ENCODE results near the gene NPTX1. TPM values are rescaled to one million over a fixed set of nuclear protein-coding genes. Genes with fewer than 3 reads are reported as not detected.
A peak's percentile ranks its signal among the peaks of the same experiment; 100 is the strongest.

The NPTX1 gene
- total RNA-seq, 1 experiment from 2014 or later = 1.6 TPM

DNA sequence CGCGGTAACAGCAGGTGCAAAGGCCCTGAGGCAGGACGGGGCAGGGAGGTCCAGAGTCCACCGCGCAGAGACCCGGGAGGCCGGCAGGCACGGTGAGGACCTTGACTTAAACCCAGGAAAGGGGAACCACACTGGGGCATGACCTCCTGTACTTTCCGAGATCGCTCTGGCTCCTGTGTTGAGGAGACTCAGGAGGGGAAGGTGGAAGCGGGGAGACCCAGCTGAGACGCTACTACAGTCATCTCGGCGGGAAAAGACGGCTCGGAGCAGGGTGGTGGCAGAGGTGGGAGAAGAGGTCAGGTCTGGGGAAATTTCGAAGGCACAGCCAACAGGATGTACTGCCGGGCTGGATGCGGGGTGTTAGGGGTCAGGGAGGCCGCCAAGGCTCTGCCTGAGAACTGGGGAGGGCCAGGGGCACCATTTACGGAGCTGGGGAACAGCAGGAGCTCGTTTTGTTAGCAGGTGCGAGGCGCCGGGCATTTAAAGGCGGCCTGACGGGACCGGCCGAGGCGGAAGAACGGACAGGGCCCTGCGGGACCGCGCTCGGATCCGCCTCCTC is 22.3 kb downstream of the NPTX1 start:
- Histone ChIP-seq H3K36me3 (replicated peaks; ENCODE audit: control insufficient read depth, insufficient read depth, low read length) (no peaks in the 10 kb centered on the region), H3K27me3 (ENCODE audit: control insufficient read depth, insufficient read depth, low read length) (no peaks in the 10 kb centered on the region; the same call in 1 of the 2 replicates), H3K4me3 (ENCODE audit: insufficient read depth, low read depth, low read length) (peak overlapping the region; percentile 95)
- DNase-seq = no peak

DNA sequence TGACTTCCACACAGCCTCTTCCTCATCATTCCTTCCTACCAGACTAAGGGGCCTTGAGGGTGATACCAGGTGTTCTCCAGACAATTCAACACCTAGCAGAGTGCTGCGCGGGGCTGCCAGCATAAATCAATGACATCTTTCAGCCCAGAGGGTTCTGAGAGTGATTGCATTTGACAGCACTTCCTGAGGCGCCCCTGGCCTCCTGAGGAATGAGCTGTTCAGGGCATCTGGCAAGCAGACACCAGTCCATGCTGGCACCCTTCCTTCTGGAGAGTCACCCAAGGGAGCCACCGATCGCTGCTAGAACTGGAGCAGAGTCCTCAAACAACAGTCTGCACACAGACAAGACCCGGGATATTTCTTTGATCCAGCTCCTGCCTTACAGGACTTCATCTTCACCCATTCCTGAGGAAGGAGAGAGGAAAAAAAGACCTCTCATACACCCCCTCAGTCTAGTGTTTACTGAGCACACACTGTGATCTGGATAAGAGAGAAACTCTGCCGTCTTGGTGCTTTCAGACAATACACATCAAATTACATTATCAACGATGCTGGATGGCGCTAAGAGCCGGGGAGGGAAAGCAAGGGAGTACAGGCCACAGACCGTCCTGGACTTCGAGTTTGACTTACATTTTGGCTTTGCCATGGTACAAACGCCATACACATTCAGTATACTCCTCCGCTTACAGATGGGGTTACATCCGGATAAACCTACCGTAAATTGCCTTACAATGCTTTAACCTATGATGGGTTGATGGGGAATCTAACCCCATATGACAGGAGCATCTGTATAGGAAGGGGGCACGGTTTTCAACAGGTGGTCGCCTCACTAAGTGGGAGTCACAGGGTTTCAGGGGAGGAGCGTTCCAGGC is 23.0 kb downstream of the NPTX1 start:
- no peaks in the 10 kb centered on the region; the same call in 1 of the 2 replicates for H3K27me3 ChIP-seq (ENCODE audit: control insufficient read depth, insufficient read depth, low read length)
- 0 out of 2 replicates have a peak overlapping the region, but pooled peaks have one; percentile 95 for H3K4me3 ChIP-seq (ENCODE audit: insufficient read depth, low read depth, low read length)
- no peak for DNase-seq
- no peaks in the 10 kb centered on the region for H3K36me3 ChIP-seq (replicated peaks; ENCODE audit: control insufficient read depth, insufficient read depth, low read length)

DNA sequence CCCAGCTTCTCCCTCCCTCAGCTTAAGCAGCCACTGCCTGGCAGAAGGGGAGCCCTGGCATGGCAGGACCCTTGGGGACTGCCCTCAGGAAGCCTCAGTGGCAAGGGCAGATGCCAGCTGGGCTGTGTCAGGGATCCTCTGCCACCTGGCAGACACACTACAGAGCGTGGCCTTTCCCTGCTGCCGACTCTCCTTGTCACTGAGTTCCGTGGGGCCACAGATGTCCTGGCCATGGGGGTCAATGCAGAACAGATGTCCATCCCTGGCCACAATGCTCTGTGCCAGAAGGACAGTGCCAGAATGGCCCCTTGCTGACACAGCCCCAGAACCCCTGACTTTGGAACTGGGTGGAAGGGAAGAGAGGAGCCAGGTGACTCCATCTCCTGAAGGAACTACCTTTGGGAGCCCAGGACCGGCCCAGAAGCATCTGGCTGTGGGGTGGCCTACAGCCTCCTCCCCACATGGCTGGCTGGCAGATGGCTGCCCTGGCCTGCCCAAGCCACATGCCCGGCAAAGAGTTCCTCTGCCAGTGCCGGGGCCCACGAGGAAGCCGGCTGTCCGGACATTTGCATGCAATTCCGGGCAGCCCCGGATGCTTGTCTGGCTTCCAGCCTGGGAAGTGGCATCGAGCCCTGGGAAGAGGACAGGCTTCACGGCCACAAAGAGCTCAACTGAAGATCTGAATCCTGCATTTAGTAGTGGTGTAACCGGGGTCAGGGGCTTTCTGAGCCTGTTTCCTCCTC is 24.1 kb downstream of the NPTX1 start:
- no peak for DNase-seq
- H3K27me3 ChIP-seq (ENCODE audit: control insufficient read depth, insufficient read depth, low read length) = no peaks in the 10 kb centered on the region; the same call in 1 of the 2 replicates
- no peak overlapping the region for H3K4me3 ChIP-seq (ENCODE audit: insufficient read depth, low read depth, low read length)

DNA sequence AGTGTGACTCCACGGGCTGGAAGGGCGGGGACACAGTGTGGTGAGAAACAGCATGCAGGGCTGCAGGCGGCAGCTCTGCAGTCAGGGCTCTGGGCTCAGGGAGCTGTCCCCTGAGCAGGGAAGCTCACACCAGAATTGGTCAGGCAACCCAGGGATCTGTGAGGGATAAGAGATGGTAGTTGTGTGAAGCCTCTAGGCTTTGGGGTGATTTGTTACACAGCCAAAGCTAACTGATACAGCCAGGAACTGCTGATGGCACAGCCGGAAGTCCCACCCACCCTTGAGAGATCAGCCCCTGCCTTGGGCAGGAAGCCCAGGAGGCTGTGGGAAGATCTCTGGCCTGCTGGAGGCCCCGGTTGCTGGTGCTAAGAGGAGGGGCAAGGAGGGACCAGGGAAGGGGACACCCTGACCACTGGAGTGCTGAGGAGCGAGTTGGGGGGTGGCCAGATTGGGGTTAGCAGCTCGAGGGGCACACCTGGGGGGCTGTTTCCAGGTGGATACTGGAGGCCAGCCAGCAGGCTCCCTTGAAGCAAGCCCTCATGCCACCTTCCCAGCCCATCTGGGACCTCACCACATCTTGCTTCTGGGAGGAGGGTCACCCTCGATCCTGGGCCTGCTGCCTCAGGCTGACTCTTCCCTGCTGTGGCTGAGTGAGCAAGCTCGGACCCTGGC is 25.2 kb downstream of the NPTX1 start:
- Histone ChIP-seq H3K27me3 (ENCODE audit: control insufficient read depth, insufficient read depth, low read length) (no peaks in the 10 kb centered on the region), H3K36me3 (replicated peaks; ENCODE audit: control insufficient read depth, insufficient read depth, low read length) (no peaks in the 10 kb centered on the region), H3K4me3 (ENCODE audit: insufficient read depth, low read depth, low read length) (no peak overlapping the region)
- DNase-seq = no peak

More for the DNA sequence above, 24.1 kb downstream of the NPTX1 start:
- no peaks in the 10 kb centered on the region for H3K36me3 ChIP-seq (replicated peaks; ENCODE audit: control insufficient read depth, insufficient read depth, low read length)

DNA sequence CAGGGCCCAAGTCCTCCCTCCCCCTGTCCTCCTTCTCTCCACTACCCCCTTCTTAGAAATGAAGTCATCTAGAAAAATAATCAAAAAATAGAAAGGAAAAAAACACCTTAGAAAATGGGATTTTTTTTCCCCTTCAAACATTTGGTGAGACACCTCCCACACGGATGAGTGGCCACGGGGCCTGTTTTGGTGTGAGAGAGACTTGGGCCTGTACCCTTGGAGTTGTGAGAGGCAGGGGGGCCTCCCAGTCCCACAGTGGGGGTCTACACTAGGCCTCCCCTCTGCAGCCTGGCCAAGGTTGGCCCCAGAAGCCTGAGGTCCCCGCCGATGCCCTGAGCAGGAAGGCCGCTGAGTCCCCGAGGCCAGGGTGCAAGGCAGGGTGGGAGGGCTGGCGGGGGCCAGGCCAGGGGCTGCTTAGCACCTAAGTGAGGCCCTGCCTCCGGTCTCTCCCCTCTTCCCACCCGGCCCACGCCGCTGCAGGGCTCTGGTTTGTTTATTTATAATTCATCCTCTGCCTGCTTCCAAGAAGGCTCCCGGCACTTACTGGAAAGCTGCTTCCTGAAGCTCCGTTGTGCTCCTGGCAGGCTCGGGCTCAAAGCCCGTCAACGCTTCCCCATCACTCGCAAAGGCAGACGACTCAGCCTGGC is 26.4 kb downstream of the NPTX1 start:
- H3K36me3 ChIP-seq (replicated peaks; ENCODE audit: control insufficient read depth, insufficient read depth, low read length) = no peaks in the 10 kb centered on the region
- H3K4me3 ChIP-seq (ENCODE audit: insufficient read depth, low read depth, low read length) = no peak overlapping the region
- no peaks in the 10 kb centered on the region for H3K27me3 ChIP-seq (ENCODE audit: control insufficient read depth, insufficient read depth, low read length)
- DNase-seq = no peak

DNA sequence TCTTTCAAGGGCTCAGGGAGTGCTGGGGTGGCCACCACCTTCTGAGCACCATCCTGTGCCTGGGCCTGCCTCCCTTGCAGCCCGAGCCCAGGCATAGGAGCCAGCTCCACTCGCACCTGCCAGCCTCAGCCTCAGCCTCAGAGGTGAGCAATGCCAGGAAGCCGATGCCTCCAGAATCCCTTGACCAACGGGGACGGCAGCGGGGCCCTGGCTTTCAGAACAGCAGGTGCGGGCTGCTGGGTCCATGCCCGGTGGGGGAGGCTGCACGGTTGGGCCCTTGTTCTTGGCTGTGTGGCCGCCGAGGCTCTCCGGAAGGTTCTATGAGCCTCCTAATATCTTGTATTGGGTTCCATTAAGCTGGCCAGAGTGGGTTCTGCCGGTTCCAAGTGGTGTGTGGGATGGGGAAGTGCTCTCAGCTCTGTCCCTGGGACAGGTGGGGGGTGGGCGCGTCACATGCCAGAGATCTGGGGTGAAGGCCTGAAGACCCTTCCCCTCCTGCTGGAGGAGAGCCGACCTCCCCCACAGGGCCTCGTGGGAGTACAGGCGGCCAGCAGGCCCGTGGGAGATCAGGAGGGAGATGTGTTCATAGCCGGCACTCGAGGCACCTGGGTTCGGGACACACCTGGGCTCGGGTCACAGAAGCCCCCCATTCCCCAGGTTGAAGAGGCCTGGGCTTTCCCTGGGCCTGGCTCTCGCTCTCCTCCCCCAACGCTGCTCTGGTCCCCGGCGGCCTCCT is 27.0 kb downstream of the NPTX1 start:
- no peak for DNase-seq
- Histone ChIP-seq H3K36me3 (replicated peaks; ENCODE audit: control insufficient read depth, insufficient read depth, low read length) (no peaks in the 10 kb centered on the region), H3K27me3 (ENCODE audit: control insufficient read depth, insufficient read depth, low read length) (no peaks in the 10 kb centered on the region), H3K4me3 (ENCODE audit: insufficient read depth, low read depth, low read length) (no peak overlapping the region)

DNA sequence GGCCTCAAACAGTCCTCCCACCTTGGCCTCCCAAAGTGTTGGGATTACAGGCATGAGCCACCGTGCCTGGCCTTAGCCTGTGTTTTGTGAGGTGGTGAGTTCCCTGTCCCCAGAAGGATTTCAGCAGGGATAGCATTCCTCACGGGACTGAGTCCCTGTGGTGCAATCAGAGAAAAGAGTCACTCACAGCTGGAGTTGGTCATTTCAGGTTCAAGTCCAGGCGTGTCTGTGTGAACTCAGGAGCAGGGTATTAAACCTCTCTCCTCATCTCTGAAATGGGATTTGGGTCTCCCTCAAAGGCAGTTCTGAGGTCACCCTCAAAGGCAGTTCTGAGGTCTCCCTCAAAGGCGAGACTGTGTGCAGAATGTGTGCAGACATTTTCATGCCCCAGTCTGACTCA is 28.6 kb downstream of the NPTX1 start:
- peaks cover 3% of the 10 kb centered on the region; the same call in 1 of the 2 replicates for H3K27me3 ChIP-seq (ENCODE audit: control insufficient read depth, insufficient read depth, low read length)
- H3K36me3 ChIP-seq (replicated peaks; ENCODE audit: control insufficient read depth, insufficient read depth, low read length) = no peaks in the 10 kb centered on the region
- no peak for DNase-seq
- H3K4me3 ChIP-seq (ENCODE audit: insufficient read depth, low read depth, low read length) = no peak overlapping the region

DNA sequence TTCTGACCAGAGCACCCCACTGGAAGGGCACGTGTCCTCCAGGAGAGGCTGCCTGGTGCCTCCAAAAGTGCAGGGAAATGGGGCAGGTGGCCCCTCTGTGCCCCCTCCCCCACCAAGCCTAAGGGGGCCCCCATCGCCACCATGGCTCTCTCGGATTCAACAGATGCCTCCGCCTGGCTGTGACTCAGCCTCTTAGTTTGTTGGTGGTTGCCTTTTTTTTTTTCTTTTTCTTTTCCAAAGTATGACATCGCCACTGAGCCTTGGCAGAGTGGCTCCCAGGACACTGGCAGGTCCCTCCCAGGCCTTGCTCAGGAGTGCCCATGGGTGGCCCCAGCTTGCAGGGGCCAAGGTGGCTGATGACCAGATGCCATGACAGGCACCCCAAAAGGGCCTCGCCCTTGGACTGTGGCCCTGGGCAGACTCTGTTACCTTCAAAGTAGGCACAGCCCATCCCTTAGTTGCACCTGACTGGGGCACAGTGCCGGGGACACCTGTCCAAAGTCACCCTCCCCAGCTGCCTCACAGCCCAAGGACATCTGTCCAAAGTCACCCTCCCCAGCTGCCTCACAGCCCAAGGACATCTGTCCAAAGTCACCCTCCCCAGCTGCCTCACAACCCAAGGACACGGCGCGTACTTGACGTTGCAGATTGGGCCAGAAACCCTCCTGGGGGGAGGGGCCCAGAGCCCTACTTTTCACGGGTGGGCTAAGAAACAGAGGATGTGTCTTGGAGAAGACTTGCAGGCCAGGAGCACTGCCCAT is 29.6 kb downstream of the NPTX1 start:
- no peaks in the 10 kb centered on the region for H3K36me3 ChIP-seq (replicated peaks; ENCODE audit: control insufficient read depth, insufficient read depth, low read length)
- H3K4me3 ChIP-seq (ENCODE audit: insufficient read depth, low read depth, low read length) = no peak overlapping the region
- no peak for DNase-seq
- H3K27me3 ChIP-seq (ENCODE audit: control insufficient read depth, insufficient read depth, low read length) = peaks cover 4% of the 10 kb centered on the region; the same call in 1 of the 2 replicates

DNA sequence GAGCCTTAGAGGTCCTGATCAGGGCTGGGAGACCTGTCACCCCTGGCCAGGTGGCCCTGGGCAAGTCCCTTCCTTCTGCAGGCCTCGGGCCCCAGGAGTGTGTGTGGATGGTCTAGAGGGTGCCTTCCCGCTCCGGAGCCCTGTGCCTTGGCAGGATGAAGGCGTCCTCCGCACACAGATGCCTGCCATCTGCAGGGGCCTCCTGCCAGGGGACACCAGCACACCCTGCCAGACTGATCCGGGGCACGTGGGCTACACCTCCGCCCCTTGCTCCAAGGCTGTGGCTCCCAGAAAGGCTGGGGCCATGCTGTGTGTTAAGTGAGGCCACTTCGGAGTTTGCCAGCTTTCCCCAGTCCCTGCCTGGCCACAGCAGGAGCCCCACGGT is 30.7 kb downstream of the NPTX1 start:
- DNase-seq = no peak
- Histone ChIP-seq H3K27me3 (ENCODE audit: control insufficient read depth, insufficient read depth, low read length) (peaks cover 4% of the 10 kb centered on the region; the same call in 1 of the 2 replicates), H3K36me3 (replicated peaks; ENCODE audit: control insufficient read depth, insufficient read depth, low read length) (no peaks in the 10 kb centered on the region), H3K4me3 (ENCODE audit: insufficient read depth, low read depth, low read length) (no peak overlapping the region)

DNA sequence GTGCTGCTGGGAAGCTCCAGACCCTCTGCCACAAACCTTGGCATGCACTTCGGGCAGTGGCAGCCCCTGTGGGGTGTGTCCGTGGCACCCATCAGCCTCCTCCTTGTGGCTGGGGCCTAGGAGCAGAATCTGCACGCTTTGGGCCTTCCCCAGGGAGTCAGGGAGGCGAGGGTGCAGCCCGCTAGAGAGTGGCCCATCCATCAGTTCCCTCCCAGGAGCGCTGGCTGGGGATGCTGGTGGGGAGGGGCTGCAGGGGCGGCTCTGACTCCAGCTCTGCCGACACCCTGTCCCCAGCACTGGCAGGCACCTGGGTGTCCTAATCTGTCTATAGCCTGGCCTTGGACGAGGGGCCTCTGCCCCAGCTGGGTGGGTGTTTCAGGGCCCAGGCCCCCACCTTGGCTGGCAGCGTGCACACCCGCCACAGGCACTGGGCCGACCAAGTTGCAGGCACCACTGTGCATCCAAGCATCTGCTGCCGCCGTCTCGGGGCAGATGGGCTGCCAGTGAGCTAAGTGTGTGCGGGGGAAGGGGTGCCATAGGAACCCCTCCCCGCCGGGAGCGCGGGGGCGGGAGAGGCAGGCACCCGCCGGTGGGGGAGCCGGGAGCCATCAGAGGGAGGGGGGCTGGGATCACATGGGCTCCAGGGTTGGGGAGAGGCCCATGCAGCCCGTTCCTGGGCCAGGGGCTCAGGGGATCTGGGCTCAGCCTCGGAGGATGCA is 31.2 kb downstream of the NPTX1 start:
- Histone ChIP-seq H3K36me3 (replicated peaks; ENCODE audit: control insufficient read depth, insufficient read depth, low read length) (no peaks in the 10 kb centered on the region), H3K4me3 (ENCODE audit: insufficient read depth, low read depth, low read length) (no peak overlapping the region), H3K27me3 (ENCODE audit: control insufficient read depth, insufficient read depth, low read length) (peaks cover 4% of the 10 kb centered on the region; the same call in 1 of the 2 replicates)
- DNase-seq = no peak

DNA sequence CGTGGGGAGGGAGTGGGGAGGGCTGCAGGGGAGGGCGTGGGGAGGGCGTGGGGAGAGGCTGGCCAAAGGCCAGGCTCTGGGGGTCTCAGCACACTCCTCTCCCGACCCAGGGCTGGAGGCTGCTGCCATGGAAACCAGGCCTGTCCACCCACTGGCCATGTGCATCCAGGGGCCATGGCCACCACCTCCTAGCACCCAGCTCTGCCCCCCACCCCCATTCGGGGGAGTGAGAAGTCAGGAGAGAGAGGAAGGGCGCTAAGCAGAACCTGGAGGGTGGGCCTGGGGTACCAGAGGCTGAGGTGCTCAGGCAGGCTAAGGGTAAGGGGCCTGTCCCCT is 31.8 kb downstream of the NPTX1 start:
- peaks cover 4% of the 10 kb centered on the region; the same call in 1 of the 2 replicates for H3K27me3 ChIP-seq (ENCODE audit: control insufficient read depth, insufficient read depth, low read length)
- H3K36me3 ChIP-seq (replicated peaks; ENCODE audit: control insufficient read depth, insufficient read depth, low read length) = no peaks in the 10 kb centered on the region
- DNase-seq = no peak
- H3K4me3 ChIP-seq (ENCODE audit: insufficient read depth, low read depth, low read length) = no peak overlapping the region

DNA sequence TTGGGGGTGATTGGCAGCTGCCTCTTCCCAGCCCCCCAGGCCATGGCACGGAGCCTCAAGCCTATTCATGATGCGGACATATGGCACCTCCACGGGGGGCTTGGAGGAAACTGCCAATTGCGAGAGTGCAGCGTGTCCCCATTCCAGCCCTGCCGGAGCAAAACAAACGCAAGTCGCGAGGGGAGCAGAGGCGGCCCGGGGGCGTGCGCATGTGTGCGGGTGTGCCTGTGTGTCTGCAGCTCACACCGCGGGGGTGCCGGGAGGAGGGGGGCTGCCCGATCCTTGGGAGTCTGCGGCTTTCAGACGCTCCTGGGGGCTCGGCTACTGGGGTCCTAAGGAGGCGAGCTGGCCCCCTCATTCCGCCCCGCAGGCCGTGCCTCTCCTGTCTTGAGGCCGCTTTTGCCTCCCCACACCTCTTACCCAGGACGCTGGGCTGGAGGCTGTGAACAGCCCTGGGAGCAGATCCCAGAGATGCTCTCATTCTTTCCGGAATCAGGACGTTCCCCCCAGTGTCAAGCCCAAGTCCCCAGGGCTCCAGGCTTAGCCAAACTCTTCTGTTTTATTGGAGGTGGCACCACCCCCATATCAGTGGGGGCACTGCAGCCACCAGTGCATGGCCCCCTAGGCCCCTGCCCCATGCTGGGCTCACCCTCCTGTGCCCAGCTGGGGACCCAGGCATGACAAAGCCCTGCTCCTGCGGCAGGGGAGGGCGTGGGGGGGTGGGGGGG is 32.3 kb downstream of the NPTX1 start:
- peak; percentile 85 for DNase-seq
- Histone ChIP-seq H3K36me3 (replicated peaks; ENCODE audit: control insufficient read depth, insufficient read depth, low read length) (no peaks in the 10 kb centered on the region), H3K27me3 (ENCODE audit: control insufficient read depth, insufficient read depth, low read length) (peaks cover 4% of the 10 kb centered on the region; the same call in 1 of the 2 replicates), H3K4me3 (ENCODE audit: insufficient read depth, low read depth, low read length) (no peak overlapping the region)
